ENCODE data around the gene ACE2. TPM values are rescaled to one million over a fixed set of nuclear protein-coding genes. Genes with fewer than 3 reads are reported as not detected.

The ACE2 gene
- total and polyA plus RNA-seq, 2 of the 8 experiments (the other 6 are each of a cell fraction or from before 2014, with no cell fraction given), result 0.06 TPM; not detected in 1

GRCh38 chrX:15529165-15529564 is 71.6 kb downstream of the ACE2 start:
- H4K91ac ChIP-seq (replicated peaks; ENCODE audit: insufficient read length, low read length), result no peak overlapping the region
- H3K18ac ChIP-seq (ENCODE audit: extremely low read depth, low read length), result no peak overlapping the region
- no peak overlapping the region for H2BK120ac ChIP-seq (replicated peaks; ENCODE audit: low read depth, low read length)
- H3K4ac ChIP-seq (replicated peaks; ENCODE audit: insufficient read length, low read depth, low read length), result no peak overlapping the region
- no peak overlapping the region for H3K27ac ChIP-seq (ENCODE audit: low read depth, low read length)
- no peaks in the 10 kb centered on the region for H3K79me2 ChIP-seq (ENCODE audit: control insufficient read depth in 1 of 2, insufficient read depth in 2 of 2, low read length in 2 of 2)
- no peak overlapping the region for H3K56ac ChIP-seq (replicated peaks; ENCODE audit: insufficient read length, low read depth, low read length)
- CTCF ChIA-PET (ENCODE audit: partially characterized antibody), result interaction anchor here (1.8 kb wide), 1 partner anchor 35 kb away, joined by 5 read pairs; no protein-coding TSS in a partner anchor
- no peak overlapping the region for H2BK12ac ChIP-seq (ENCODE audit: low read depth, low read length)
- no peak overlapping the region for H2BK20ac ChIP-seq (ENCODE audit: low read length)
- no peak overlapping the region for H4K8ac ChIP-seq (ENCODE audit: extremely low read depth, insufficient read depth, low read length)
- no peaks in the 10 kb centered on the region for H3K79me1 ChIP-seq (ENCODE audit: low read depth, low read length)
- H2AFZ ChIP-seq (ENCODE audit: low read length), result no peak overlapping the region
- POLR2A ChIA-PET (ENCODE audit: partially characterized antibody), result no interaction called here
- no peak for TF ChIP-seq YY1 (IDR thresholded peaks at IDR 0.05; ENCODE audit: low read depth, low read length)
- no peak for TF ChIP-seq RNF2 (IDR thresholded peaks at IDR 0.05; ENCODE audit: borderline replicate concordance, low read depth, low read length, missing control alignments, poor library complexity, severe bottlenecking)
- no peak for TF ChIP-seq TAF7 (optimal IDR thresholded peaks at IDR 0.05; ENCODE audit: borderline replicate concordance, low read depth, low read length)
- no peak for TF ChIP-seq HDAC6 (IDR thresholded peaks at IDR 0.05; ENCODE audit: low read depth, low read length)
- TF ChIP-seq TAF1 (IDR thresholded peaks at IDR 0.05; ENCODE audit: low read depth, low read length), result no peak
- TF ChIP-seq GTF2F1 (IDR thresholded peaks at IDR 0.05; ENCODE audit: borderline replicate concordance, low read depth, low read length), result no peak
- TF ChIP-seq ASH2L (IDR thresholded peaks at IDR 0.05; ENCODE audit: low read length), result no peak
- no peak for DNase-seq (ENCODE audit: low read depth in 1 of 2, low spot score in 2 of 2)
- H2AK5ac ChIP-seq (ENCODE audit: low read depth, low read length), result no peak overlapping the region
- no peak overlapping the region for H3K23ac ChIP-seq (ENCODE audit: insufficient read length)
- H3K23me2 ChIP-seq (ENCODE audit: low read depth, low read length), result no peaks in the 10 kb centered on the region
- no peaks in the 10 kb centered on the region for H3K27me3 ChIP-seq (replicated peaks in 1 of 4; ENCODE audit: control insufficient read depth in 3 of 4, extremely low read depth in 1 of 4, insufficient read depth in 3 of 4, low read length in 3 of 4)
- no peaks in the 10 kb centered on the region for H3K36me3 ChIP-seq (ENCODE audit: control insufficient read depth in 2 of 4, insufficient read depth in 4 of 4, low read length in 3 of 4)
- no peaks in the 10 kb centered on the region for H4K20me1 ChIP-seq (replicated peaks in 1 of 2; ENCODE audit: control insufficient read depth in 1 of 2, insufficient read depth in 2 of 2, low read length in 2 of 2)
- no peak overlapping the region for H2BK15ac ChIP-seq (ENCODE audit: low read length)
- H3K4me2 ChIP-seq (ENCODE audit: insufficient read depth in 1 of 2, low read depth in 2 of 2, low read length in 2 of 2), result no peak overlapping the region
- H3K14ac ChIP-seq (ENCODE audit: insufficient read length), result no peak overlapping the region
- no peak overlapping the region for H4K5ac ChIP-seq (ENCODE audit: insufficient read length, low read depth, low read length)
- no peak overlapping the region for H3K4me3 ChIP-seq (ENCODE audit: extremely low read depth in 1 of 4, insufficient read depth in 2 of 4, low read depth in 3 of 4, low read length in 4 of 4)
- no peak overlapping the region for H2BK5ac ChIP-seq (ENCODE audit: low read depth, low read length)
- H3K4me1 ChIP-seq (replicated peaks in 1 of 4; ENCODE audit: control insufficient read depth in 3 of 4, insufficient read depth in 4 of 4, low read length in 3 of 4), result no peaks in the 10 kb centered on the region
- no peak overlapping the region for H3K9ac ChIP-seq (replicated peaks in 1 of 4; ENCODE audit: extremely low read depth in 1 of 4, low read depth in 3 of 4, low read length in 3 of 4)
- no peak for FAIRE-seq
- no peaks in the 10 kb centered on the region for H3K9me3 ChIP-seq (ENCODE audit: insufficient read depth in 2 of 2, low read depth in 1 of 2, low read length in 1 of 2)
